ENCODE data around the gene GET4. TPM values are rescaled to one million over a fixed set of nuclear protein-coding genes. Genes with fewer than 3 reads are reported as not detected.

GET4 gene
- total RNA-seq, 1 experiment from 2014 or later: 96.7 TPM

GRCh38 chr7:917255-918117 is 41.1 kb downstream of the GET4 start:
- no peaks in the 10 kb centered on the region for H3K27me3 ChIP-seq (ENCODE audit: low read length)
- H2AFZ ChIP-seq (ENCODE audit: low read length): no peak overlapping the region
- no peaks in the 10 kb centered on the region for H3K9me3 ChIP-seq (ENCODE audit: low read length)
- H3F3A ChIP-seq (ENCODE audit: low read length, unreplicated experiment): no peaks in the 10 kb centered on the region
- H3K27ac ChIP-seq (ENCODE audit: low read length): no peak overlapping the region
- no peak overlapping the region for H3K4me3 ChIP-seq (ENCODE audit: low read length)
- peaks cover 15% of the 10 kb centered on the region for H3K4me1 ChIP-seq (ENCODE audit: insufficient read depth, low read length)
- intact Hi-C loops (cut with micrococcal nuclease): no loop called here
- no peak overlapping the region for H3K9ac ChIP-seq (ENCODE audit: low read length)
- CTCF ChIA-PET: no interaction called here
- no TSS peak for BruUV-seq (replicated peaks)
- POLR2A ChIA-PET (ENCODE audit: unreplicated experiment): no interaction called here
- no peaks in the 10 kb centered on the region for H4K20me1 ChIP-seq (ENCODE audit: low read length)
- H3K4me2 ChIP-seq (ENCODE audit: low read length): no peak overlapping the region
- no peaks in the 10 kb centered on the region for H3K9me2 ChIP-seq (replicated peaks; ENCODE audit: low read length)
- H3K79me2 ChIP-seq (ENCODE audit: low read length): no peaks in the 10 kb centered on the region
- TF ChIP-seq EZH2phosphoT487 (IDR thresholded peaks at IDR 0.05; ENCODE audit: borderline replicate concordance, low read length) (no peak), EZH2 (IDR thresholded peaks at IDR 0.05; ENCODE audit: low read length, unreplicated experiment) (no peak), CTCF (conservative IDR thresholded peaks at IDR 0.05; ENCODE audit: low read depth, low read length) (no peak)
- ATAC-seq: no peak
- DNase-seq: no peak
- H3K36me3 ChIP-seq (ENCODE audit: low read depth, low read length): no peaks in the 10 kb centered on the region

GRCh38 chr7:918118-918425 is 41.7 kb downstream of the GET4 start:
- H3K27me3 ChIP-seq (ENCODE audit: low read length): no peaks in the 10 kb centered on the region
- intact Hi-C loops (cut with micrococcal nuclease): no loop called here
- no peaks in the 10 kb centered on the region for H3K79me2 ChIP-seq (ENCODE audit: low read length)
- no TSS peak for BruUV-seq (replicated peaks)
- TF ChIP-seq CTCF (conservative IDR thresholded peaks at IDR 0.05; ENCODE audit: low read depth, low read length) (no peak), EZH2phosphoT487 (IDR thresholded peaks at IDR 0.05; ENCODE audit: borderline replicate concordance, low read length) (no peak), EZH2 (IDR thresholded peaks at IDR 0.05; ENCODE audit: low read length, unreplicated experiment) (no peak)
- no peak overlapping the region for H3K4me3 ChIP-seq (ENCODE audit: low read length)
- H3F3A ChIP-seq (ENCODE audit: low read length, unreplicated experiment): no peaks in the 10 kb centered on the region
- CTCF ChIA-PET: no interaction called here
- no peaks in the 10 kb centered on the region for H3K9me3 ChIP-seq (ENCODE audit: low read length)
- POLR2A ChIA-PET (ENCODE audit: unreplicated experiment): no interaction called here
- no peak overlapping the region for H3K27ac ChIP-seq (ENCODE audit: low read length)
- no peaks in the 10 kb centered on the region for H4K20me1 ChIP-seq (ENCODE audit: low read length)
- no peaks in the 10 kb centered on the region for H3K9me2 ChIP-seq (replicated peaks; ENCODE audit: low read length)
- no peak overlapping the region for H3K4me2 ChIP-seq (ENCODE audit: low read length)
- ATAC-seq (no peak), DNase-seq (no peak)
- H3K9ac ChIP-seq (ENCODE audit: low read length): no peak overlapping the region
- H3K4me1 ChIP-seq (ENCODE audit: insufficient read depth, low read length): peaks cover 19% of the 10 kb centered on the region
- H2AFZ ChIP-seq (ENCODE audit: low read length): no peak overlapping the region
- H3K36me3 ChIP-seq (ENCODE audit: low read depth, low read length): no peaks in the 10 kb centered on the region

DNA sequence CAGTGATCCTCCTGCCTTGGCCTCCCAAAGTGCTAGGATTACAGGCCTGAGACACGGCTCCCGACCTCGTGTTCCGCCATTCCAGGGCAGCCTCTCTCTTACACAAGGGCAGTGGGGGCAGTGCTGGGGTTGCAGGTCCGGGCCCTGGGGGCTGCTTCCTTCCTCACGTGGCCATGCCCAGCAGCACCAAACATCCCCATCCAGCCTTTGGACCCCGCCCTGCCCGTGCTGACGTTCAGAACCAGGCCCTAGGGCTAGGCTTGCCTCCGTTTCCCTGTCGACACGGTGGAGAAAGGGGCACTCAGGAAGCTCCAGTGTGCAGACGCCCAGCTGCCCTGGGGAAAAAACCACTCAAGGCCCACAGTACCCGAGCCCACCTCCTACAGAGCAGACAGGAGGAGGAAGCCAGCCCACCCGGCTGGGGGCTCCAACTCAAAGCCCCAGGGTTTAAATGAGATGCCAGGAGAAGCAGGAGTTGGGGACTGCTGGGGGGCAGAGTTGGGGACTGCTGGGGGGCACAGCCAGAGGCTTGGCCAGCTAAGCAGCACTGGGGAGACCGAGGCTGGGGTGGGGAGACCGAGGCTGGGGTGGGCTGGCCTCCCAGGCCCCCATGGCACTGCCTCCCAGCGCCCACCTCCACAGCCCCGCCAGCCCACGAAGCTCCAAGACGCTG is 42.2 kb downstream of the GET4 start:
- intact Hi-C loops (cut with micrococcal nuclease): no loop called here
- H3K4me1 ChIP-seq (ENCODE audit: insufficient read depth, low read length): peaks cover 24% of the 10 kb centered on the region
- BruUV-seq (replicated peaks): no TSS peak
- TF ChIP-seq EZH2 (IDR thresholded peaks at IDR 0.05; ENCODE audit: low read length, unreplicated experiment): no peak
- no peak for TF ChIP-seq CTCF (conservative IDR thresholded peaks at IDR 0.05; ENCODE audit: low read depth, low read length)
- TF ChIP-seq EZH2phosphoT487 (IDR thresholded peaks at IDR 0.05; ENCODE audit: borderline replicate concordance, low read length): no peak
- no peaks in the 10 kb centered on the region for H3K9me3 ChIP-seq (ENCODE audit: low read length)
- DNase-seq (no peak), ATAC-seq (no peak)
- H3F3A ChIP-seq (ENCODE audit: low read length, unreplicated experiment): no peaks in the 10 kb centered on the region
- H3K79me2 ChIP-seq (ENCODE audit: low read length): no peaks in the 10 kb centered on the region
- H3K27me3 ChIP-seq (ENCODE audit: low read length): no peaks in the 10 kb centered on the region
- H4K20me1 ChIP-seq (ENCODE audit: low read length): no peaks in the 10 kb centered on the region
- no peaks in the 10 kb centered on the region for H3K9me2 ChIP-seq (replicated peaks; ENCODE audit: low read length)
- H3K27ac ChIP-seq (ENCODE audit: low read length): no peak overlapping the region
- H3K4me3 ChIP-seq (ENCODE audit: low read length): no peak overlapping the region
- no peak overlapping the region for H2AFZ ChIP-seq (ENCODE audit: low read length)
- no peaks in the 10 kb centered on the region for H3K36me3 ChIP-seq (ENCODE audit: low read depth, low read length)
- no peak overlapping the region for H3K4me2 ChIP-seq (ENCODE audit: low read length)
- ChIA-PET CTCF (no interaction called here), POLR2A (ENCODE audit: unreplicated experiment) (no interaction called here)
- H3K9ac ChIP-seq (ENCODE audit: low read length): no peak overlapping the region
